Measurements from ENCODE around the gene SLC2A10. TPM values are rescaled to one million over a fixed set of nuclear protein-coding genes. Genes with fewer than 3 reads are reported as not detected.

Gene SLC2A10
- total RNA-seq, 1 donor from 2014 or later: 17.7 TPM

- no peaks in the 10 kb centered on the region for H3K9me3 ChIP-seq
- peak; percentile 59 for TF ChIP-seq CTCF (IDR thresholded peaks at IDR 0.05)
- H3K4me3 ChIP-seq: no peak overlapping the region
- no peaks in the 10 kb centered on the region for H3K27me3 ChIP-seq
- intact Hi-C loops (cut with DNase I): no loop called here
- DNase-seq (no peak), ATAC-seq (peak; percentile 62)
- H3K4me1 ChIP-seq: no peaks in the 10 kb centered on the region
- no peaks in the 10 kb centered on the region for H3K36me3 ChIP-seq
- H3K27ac ChIP-seq: no peak overlapping the region
These were observed 57.8 kb downstream of the SLC2A10 start for GRCh38 chr20:46767127-46767761.

- H3K4me1 ChIP-seq: no peaks in the 10 kb centered on the region
- TF ChIP-seq CTCF (IDR thresholded peaks at IDR 0.05): no peak
- no peaks in the 10 kb centered on the region for H3K36me3 ChIP-seq
- no peak overlapping the region for H3K4me3 ChIP-seq
- ATAC-seq (no peak), DNase-seq (no peak)
- H3K27me3 ChIP-seq: no peaks in the 10 kb centered on the region
- H3K9me3 ChIP-seq: no peaks in the 10 kb centered on the region
- no peak overlapping the region for H3K27ac ChIP-seq
- intact Hi-C loops (cut with DNase I): no loop called here
These were observed 61.1 kb downstream of the SLC2A10 start for GRCh38 chr20:46770330-46771194.

GRCh38 chr20:46771195-46771588 is 61.7 kb downstream of the SLC2A10 start:
- H3K9me3 ChIP-seq: no peaks in the 10 kb centered on the region
- intact Hi-C loops (cut with DNase I): no loop called here
- no peaks in the 10 kb centered on the region for H3K4me1 ChIP-seq
- no peak overlapping the region for H3K4me3 ChIP-seq
- no peak for DNase-seq
- H3K27me3 ChIP-seq: no peaks in the 10 kb centered on the region
- H3K36me3 ChIP-seq: no peaks in the 10 kb centered on the region
- no peak for ATAC-seq
- H3K27ac ChIP-seq: no peak overlapping the region
- no peak for TF ChIP-seq CTCF (IDR thresholded peaks at IDR 0.05)

GRCh38 chr20:46772901-46773300 is 63.5 kb downstream of the SLC2A10 start:
- DNase-seq: no peak
- Histone ChIP-seq H3K27ac (no peak overlapping the region), H3K9me3 (no peaks in the 10 kb centered on the region), H3K27me3 (peaks cover 10% of the 10 kb centered on the region), H3K4me1 (no peaks in the 10 kb centered on the region), H3K4me3 (no peak overlapping the region), H3K36me3 (no peaks in the 10 kb centered on the region)
- no peak for ATAC-seq
- intact Hi-C loops (cut with DNase I): no loop called here
- no peak for TF ChIP-seq CTCF (IDR thresholded peaks at IDR 0.05)

- Histone ChIP-seq H3K4me1 (no peaks in the 10 kb centered on the region), H3K27ac (no peak overlapping the region), H3K9me3 (no peaks in the 10 kb centered on the region), H3K36me3 (no peaks in the 10 kb centered on the region), H3K4me3 (no peak overlapping the region), H3K27me3 (peaks cover 14% of the 10 kb centered on the region)
- intact Hi-C loops (cut with DNase I): no loop called here
- TF ChIP-seq CTCF (IDR thresholded peaks at IDR 0.05): no peak
- ATAC-seq: no peak
- no peak for DNase-seq
These were observed 64.2 kb downstream of the SLC2A10 start for GRCh38 chr20:46773680-46774079.
